Ishikawa (cell line): Measurements from ENCODE around the gene DCUN1D2.

Experiments
- CEBPB ChIP-seq: IDR thresholded peaks from 2 replicates; pipeline ENCODE4 v1.6.1; 2012
- EP300 ChIP-seq: IDR thresholded peaks from 2 replicates; pipeline ENCODE4 v1.6.1; 2012; ENCODE audit warnings: borderline replicate concordance
- RAD21 ChIP-seq: IDR thresholded peaks from 2 replicates; pipeline ENCODE4 v1.6.1; 2012; ENCODE audit warnings: low read depth
- ZBTB7A ChIP-seq: IDR thresholded peaks from 2 replicates; pipeline ENCODE4 v1.6.1; 2012; ENCODE audit warnings: low read depth
- TF ChIP-seq, protein P1 (sequence below): IDR thresholded peaks from 2 replicates; pipeline ENCODE4 v1.6.1; 2012; ENCODE audit warnings: low read depth, mild to moderate bottlenecking
- TF ChIP-seq, protein P2 (sequence below): IDR thresholded peaks from 2 replicates; pipeline ENCODE4 v1.6.1; 2012

DNA sequence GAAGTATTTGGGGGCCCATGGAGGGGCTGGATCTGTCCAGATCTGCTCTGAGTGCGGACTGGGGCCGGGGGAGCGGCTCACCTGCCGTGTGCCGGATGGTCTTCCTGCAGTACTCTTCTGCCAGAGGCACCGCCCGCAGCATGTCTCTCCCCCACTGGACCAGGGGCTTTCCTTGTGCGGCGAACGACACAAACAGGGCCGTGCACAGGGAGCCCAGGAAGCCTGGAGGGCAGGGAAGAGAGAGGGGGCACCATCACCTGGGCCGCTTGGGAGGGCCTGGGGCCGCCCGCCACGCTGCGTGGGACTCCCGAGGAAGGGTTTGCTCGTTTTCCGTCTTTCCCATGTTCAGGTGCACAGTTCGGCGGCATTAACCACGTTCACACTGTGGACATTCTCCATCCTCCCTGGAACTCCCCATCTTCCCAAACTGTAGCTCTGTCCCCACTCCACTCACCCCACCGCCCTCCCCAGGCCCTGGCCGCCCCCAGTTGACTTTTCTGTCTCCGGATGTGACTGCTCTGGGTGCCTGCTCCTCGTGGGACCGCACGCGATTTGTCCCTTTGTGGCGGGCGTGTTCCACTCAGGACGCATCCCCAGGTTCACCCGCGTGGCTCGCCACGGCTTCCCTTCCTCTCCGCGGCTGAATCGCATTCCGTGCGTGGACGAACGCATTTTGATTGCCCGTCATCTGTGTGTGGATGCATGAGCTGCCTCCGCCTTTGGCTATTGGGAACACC is 61.5 kb downstream of the DCUN1D2 start:
- TF ChIP-seq, protein P1, sequence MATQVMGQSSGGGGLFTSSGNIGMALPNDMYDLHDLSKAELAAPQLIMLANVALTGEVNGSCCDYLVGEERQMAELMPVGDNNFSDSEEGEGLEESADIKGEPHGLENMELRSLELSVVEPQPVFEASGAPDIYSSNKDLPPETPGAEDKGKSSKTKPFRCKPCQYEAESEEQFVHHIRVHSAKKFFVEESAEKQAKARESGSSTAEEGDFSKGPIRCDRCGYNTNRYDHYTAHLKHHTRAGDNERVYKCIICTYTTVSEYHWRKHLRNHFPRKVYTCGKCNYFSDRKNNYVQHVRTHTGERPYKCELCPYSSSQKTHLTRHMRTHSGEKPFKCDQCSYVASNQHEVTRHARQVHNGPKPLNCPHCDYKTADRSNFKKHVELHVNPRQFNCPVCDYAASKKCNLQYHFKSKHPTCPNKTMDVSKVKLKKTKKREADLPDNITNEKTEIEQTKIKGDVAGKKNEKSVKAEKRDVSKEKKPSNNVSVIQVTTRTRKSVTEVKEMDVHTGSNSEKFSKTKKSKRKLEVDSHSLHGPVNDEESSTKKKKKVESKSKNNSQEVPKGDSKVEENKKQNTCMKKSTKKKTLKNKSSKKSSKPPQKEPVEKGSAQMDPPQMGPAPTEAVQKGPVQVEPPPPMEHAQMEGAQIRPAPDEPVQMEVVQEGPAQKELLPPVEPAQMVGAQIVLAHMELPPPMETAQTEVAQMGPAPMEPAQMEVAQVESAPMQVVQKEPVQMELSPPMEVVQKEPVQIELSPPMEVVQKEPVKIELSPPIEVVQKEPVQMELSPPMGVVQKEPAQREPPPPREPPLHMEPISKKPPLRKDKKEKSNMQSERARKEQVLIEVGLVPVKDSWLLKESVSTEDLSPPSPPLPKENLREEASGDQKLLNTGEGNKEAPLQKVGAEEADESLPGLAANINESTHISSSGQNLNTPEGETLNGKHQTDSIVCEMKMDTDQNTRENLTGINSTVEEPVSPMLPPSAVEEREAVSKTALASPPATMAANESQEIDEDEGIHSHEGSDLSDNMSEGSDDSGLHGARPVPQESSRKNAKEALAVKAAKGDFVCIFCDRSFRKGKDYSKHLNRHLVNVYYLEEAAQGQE, result no peak
- TF ChIP-seq, protein P2, sequence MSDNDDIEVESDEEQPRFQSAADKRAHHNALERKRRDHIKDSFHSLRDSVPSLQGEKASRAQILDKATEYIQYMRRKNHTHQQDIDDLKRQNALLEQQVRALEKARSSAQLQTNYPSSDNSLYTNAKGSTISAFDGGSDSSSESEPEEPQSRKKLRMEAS, result no peak
- TF ChIP-seq CEBPB, result no peak
- no peak for TF ChIP-seq RAD21
- no peak for TF ChIP-seq EP300
- TF ChIP-seq ZBTB7A, result no peak
